Prostate gland (tissue), 2 donors: ENCODE data around the gene NEURL1. TPM values are rescaled to one million over a fixed set of nuclear protein-coding genes. Genes with fewer than 3 reads are reported as not detected.

Source experiments
- DNase-seq: peaks from one replicate; pipeline ENCODE4 v3.0.0-alpha.2; 2019; ENCODE audit warnings: low spot score
- H3K27ac ChIP-seq, 2 donors: fragments of 200-600 bp; sonication (generic); 2 replicates each; pipeline ENCODE4 v1.5.1; 2017 to 2019
- H3K27me3 ChIP-seq: fragments of 200-600 bp; sonication (generic); replicated peaks from 2 replicates; pipeline ENCODE4 v1.5.1; 2019; ENCODE audit not compliant: insufficient read depth
- H3K36me3 ChIP-seq, 2 donors: fragments of 200-600 bp; sonication (generic); 1 replicate in 1 of 2; 2 replicates in 1 of 2; pipeline versions ENCODE4 v1.5.1 to v1.8.1; 2017 to 2019
- H3K4me1 ChIP-seq: fragments of 200-600 bp; sonication (generic); replicated peaks from 2 replicates; pipeline ENCODE4 v1.5.1; 2019
- H3K4me3 ChIP-seq, 2 donors: fragments of 200-600 bp; sonication (generic); 2 replicates each; pipeline ENCODE4 v1.5.1; 2017 to 2019
- H3K9me3 ChIP-seq: fragments of 200-600 bp; sonication (generic); 2 replicates; pipeline ENCODE4 v1.5.1; 2017
- POLR2A ChIP-seq: fragments of 450-650 bp; IDR thresholded peaks from one replicate; pipeline ENCODE4 v1.6.1; 2016; ENCODE audit warnings: antibody characterized with exemption, mild to moderate bottlenecking
- POLR2AphosphoS5 ChIP-seq: sonication (generic); formaldehyde crosslinking; IDR thresholded peaks from one replicate; pipeline ENCODE4 v1.6.1; 2017; ENCODE audit warnings: antibody characterized with exemption
- WGBS: methylation state at CpG from one replicate; pipeline ENCODE4 v1.1.5; 2018; 5-methylcytosine and 5-hydroxymethylcytosine counted together
- intact Hi-C: fragments of 100-400 bp; cut with DNase I; formaldehyde crosslinking; loops from one replicate; pipeline ENCODE4 v1.14.2; 2022
- total RNA-seq, 2 donors: library from RNA; depleted of rRNA; stranded (reverse); fragments of >200 nt; gene quantifications; one replicate each; pipeline ENCODE4 v1.1.0, GENCODE V29; 2016
- TF ChIP-seq, protein P1 (sequence below), 4 experiments: fragments of 200-600 bp in 2 of 4; fragments of 450-650 bp in 2 of 4; sonication (generic) in 2 of 4; IDR thresholded peaks; 1 replicate in 3 of 4; 2 replicates in 1 of 4; pipeline ENCODE4 v1.5.1; 2016 to 2019; ENCODE audit warnings: antibody characterized with exemption in 4 of 4, mild to moderate bottlenecking in 2 of 4, moderate library complexity in 2 of 4

NEURL1 gene
- total RNA-seq, 2 donors from 2014 or later: 0.96 to 10.5 TPM

DNA sequence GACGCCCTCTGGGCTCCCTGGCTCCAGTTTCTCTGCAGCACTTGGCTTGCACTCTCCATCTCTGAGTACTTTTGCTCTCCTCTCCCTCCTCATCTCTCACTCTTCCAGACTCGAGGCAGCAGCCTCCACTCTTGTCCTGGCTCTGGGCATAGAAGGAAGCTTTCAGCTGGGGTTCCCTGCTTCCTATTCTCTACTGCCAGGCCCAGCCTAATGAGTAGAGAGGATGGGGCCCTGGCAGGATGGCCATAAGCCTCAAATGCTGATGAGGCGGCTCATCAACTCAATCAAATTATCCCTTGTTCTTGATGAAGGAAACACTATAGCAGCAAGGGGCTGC lies 55.8 kb downstream of the NEURL1 start:
- Histone ChIP-seq H3K27me3 (no peaks in the 10 kb centered on the region), H3K4me1 (no peaks in the 10 kb centered on the region), H3K4me3 (no peak overlapping the region), H3K27ac (no peak overlapping the region), H3K36me3 (no peaks in the 10 kb centered on the region), H3K9me3 (no peaks in the 10 kb centered on the region)
- intact Hi-C loops: no loop called here
- DNase-seq: no peak
- WGBS: 56% methylated on average over 3 of the region's 3 CpGs
- TF ChIP-seq POLR2AphosphoS5 (no peak), POLR2A (no peak)
- TF ChIP-seq, protein P1, sequence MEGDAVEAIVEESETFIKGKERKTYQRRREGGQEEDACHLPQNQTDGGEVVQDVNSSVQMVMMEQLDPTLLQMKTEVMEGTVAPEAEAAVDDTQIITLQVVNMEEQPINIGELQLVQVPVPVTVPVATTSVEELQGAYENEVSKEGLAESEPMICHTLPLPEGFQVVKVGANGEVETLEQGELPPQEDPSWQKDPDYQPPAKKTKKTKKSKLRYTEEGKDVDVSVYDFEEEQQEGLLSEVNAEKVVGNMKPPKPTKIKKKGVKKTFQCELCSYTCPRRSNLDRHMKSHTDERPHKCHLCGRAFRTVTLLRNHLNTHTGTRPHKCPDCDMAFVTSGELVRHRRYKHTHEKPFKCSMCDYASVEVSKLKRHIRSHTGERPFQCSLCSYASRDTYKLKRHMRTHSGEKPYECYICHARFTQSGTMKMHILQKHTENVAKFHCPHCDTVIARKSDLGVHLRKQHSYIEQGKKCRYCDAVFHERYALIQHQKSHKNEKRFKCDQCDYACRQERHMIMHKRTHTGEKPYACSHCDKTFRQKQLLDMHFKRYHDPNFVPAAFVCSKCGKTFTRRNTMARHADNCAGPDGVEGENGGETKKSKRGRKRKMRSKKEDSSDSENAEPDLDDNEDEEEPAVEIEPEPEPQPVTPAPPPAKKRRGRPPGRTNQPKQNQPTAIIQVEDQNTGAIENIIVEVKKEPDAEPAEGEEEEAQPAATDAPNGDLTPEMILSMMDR (IDR thresholded peaks at IDR 0.05): no peak

DNA sequence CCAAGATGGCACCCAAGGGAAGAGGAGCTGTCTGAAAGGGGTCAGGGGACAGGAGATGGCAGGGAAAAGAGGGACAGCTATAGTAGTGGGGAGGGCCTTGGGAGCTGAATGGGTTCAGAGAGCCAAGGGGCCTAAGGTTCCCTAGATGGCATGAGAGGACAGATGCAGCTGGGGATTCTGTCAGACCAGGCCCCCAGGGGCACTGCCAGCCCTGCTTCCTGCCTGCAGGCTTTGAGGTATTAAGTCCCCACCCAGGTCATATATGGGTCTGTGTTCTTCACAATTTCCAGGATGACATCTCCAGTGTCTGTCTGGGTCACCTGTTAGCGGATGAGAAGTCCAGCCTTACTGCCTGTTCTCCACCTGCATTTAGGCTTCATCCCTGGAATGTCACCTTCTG lies 56.7 kb downstream of the NEURL1 start:
- Histone ChIP-seq H3K9me3 (no peaks in the 10 kb centered on the region), H3K27ac (no peak overlapping the region), H3K27me3 (no peaks in the 10 kb centered on the region), H3K36me3 (no peaks in the 10 kb centered on the region), H3K4me1 (no peaks in the 10 kb centered on the region), H3K4me3 (no peak overlapping the region)
- TF ChIP-seq, protein P1 (IDR thresholded peaks at IDR 0.05): no peak
- no peak for TF ChIP-seq POLR2A
- TF ChIP-seq POLR2AphosphoS5: no peak
- DNase-seq: no peak
- intact Hi-C loops: no loop called here
- 100% methylated on average over 1 of the region's 1 CpG for WGBS

GRCh38 chr10:103551619-103552602 lies 58.4 kb downstream of the NEURL1 start:
- no peak overlapping the region for H3K27ac ChIP-seq
- no peaks in the 10 kb centered on the region for H3K4me1 ChIP-seq
- TF ChIP-seq, protein P1 (IDR thresholded peaks at IDR 0.05): no peak
- no peak for TF ChIP-seq POLR2A
- no peak for TF ChIP-seq POLR2AphosphoS5
- no peaks in the 10 kb centered on the region for H3K27me3 ChIP-seq
- no peaks in the 10 kb centered on the region for H3K9me3 ChIP-seq
- no peak overlapping the region for H3K4me3 ChIP-seq
- intact Hi-C loops: no loop called here
- H3K36me3 ChIP-seq: no peaks in the 10 kb centered on the region
- 63% methylated on average over 10 of the region's 10 CpGs for WGBS
- DNase-seq: no peak

GRCh38 chr10:103552856-103553742 lies 59.6 kb downstream of the NEURL1 start:
- Histone ChIP-seq H3K4me1 (no peaks in the 10 kb centered on the region), H3K27me3 (no peaks in the 10 kb centered on the region), H3K36me3 (no peaks in the 10 kb centered on the region), H3K27ac (no peak overlapping the region), H3K9me3 (no peaks in the 10 kb centered on the region), H3K4me3 (no peak overlapping the region)
- 94% methylated on average over 20 of the region's 20 CpGs for WGBS
- no peak for DNase-seq
- TF ChIP-seq, protein P1 (IDR thresholded peaks at IDR 0.05): no peak
- no peak for TF ChIP-seq POLR2AphosphoS5
- TF ChIP-seq POLR2A: no peak
- intact Hi-C loops: no loop called here
